ENCODE results near the gene NCOA3.
"Not testable (repeated sequence)": the region's sequence is repeated elsewhere in the genome, so short reads cannot be mapped to it uniquely, and the experiment has no call there.

The NCOA3 gene

DNA sequence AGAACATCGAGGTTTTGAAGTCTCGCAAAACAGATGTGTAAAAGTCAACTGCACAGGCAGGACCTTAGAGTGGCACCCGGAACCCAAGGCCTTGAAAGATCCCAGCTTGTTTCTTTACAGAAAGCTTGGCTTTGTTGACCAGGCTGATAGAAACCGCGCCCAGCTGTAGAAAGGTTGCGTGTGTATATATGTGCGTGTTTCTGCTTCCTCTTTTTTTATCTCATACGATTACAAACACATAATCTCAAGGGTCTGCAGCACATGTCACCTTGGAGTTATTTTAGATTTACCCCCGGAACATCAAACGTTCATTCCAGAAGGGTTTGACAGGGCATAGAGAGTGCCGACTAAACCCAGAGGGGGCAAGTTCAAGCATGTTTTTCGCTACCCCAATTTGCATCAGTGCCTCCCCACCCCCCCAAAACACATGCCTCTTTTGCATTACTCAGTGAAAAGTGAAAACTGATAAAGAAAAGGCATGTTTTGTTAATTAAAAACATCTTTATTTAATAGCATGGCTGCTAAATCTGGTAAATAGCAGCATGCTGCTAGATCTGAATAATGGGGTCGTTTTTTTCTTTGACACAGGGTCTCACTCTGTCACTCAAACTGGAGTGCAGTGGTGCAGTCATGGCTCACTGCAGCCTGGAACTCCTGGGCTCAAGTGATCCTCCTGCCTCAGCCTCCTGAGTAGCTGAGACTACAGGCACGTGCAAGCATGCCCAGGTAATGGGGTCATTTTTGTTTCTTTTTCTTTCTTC is 33.2 kb upstream of the NCOA3 start:
- DNase-seq = no peak

DNA sequence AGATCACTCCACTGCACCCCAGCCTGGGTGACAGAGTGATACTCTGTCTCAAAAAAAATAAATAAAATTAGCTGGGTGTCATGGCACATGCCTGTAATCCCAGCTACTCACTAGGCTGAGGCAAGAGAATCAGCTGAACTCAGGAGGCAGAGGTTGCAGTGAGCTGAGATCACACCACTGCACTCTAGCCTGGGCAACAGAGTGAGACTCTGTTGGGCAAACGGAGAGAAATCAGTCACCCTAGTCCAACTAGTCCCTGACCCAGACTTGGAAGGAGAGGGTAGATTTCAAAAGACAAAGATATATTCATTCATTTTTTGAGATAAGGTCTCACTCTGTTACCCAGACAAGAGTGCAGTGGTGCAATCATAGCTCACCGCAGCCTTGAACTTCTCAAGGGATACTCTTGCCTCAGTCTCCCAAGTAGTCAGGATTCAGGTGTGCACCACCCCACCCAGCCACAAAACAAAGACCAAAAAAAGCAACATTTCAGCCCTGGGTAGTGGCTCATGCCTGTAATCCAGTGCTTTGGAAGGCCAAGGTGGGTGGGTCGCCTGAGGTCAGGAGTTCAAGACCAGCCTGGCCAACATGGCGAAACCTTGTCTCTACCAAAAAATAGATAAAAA is 26.2 kb upstream of the NCOA3 start:
- no peak for DNase-seq

- DNase-seq = no peak
These were observed 25.2 kb upstream of the NCOA3 start for GRCh38 chr20:47476452-47476851.

GRCh38 chr20:47479093-47479492 is 22.6 kb upstream of the NCOA3 start:
- DNase-seq = no peak

DNA sequence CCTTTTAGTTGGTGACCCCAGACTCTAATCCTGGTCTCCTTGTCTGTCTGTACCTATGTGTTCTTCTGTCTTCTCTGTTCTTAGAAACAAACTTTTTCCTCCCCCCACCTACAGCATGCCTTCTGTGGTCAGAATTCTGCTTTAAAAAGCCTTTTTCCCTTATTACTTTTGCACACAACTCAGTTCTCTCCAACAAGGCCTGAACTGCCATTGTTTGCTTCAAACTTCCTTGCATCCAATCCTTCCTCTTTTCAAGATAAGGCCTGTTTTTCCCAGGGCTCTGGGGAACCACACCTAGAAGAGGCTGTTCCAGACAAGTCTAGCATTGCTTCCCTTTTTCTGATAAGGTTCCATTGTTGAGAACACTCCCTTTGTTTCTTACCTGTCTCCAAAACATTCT is 22.2 kb upstream of the NCOA3 start:
- DNase-seq = no peak

DNA sequence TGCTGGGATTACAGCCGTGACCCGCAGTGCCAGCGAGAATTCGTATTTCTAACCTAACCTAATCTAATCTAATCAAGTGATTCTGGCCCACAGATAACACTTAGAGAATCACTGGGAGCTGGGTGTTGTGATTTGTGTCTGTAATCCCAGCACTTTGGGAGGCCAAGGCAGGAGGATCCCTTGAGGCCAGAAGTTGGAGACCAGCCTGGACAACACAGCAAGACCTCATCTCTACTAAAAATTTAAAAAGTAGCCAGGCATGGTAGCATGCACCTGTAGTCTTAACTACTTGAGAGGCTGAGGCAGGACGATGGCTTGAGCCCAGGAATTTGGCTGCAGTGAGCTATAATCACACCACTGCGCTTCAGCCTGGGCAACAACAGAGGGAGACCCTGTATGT is 21.4 kb upstream of the NCOA3 start:
- no peak for DNase-seq

DNA sequence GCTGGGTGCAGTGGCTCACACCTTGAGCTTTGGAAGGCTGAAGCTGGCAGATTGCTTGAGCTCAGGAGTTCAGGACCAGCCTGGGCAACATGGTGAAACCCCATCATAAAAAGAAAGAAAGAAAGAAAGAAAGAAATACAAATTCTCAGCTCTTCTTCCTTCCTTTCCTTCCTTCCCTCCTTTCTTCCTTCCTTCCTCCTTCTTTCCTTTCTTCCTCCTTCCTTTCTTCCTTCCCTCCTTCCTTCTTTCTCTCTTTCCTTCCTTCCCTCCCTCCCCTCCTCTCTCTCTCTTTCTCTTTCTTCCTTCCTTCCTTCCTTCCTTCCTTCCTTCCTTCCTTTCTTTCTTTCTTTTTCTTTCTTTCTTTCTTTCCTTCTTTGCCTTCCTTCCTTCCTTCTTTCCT is 21.0 kb upstream of the NCOA3 start:
- no peak for DNase-seq

- DNase-seq = no peak
These were observed 20.1 kb upstream of the NCOA3 start for GRCh38 chr20:47481330-47482216.

DNA sequence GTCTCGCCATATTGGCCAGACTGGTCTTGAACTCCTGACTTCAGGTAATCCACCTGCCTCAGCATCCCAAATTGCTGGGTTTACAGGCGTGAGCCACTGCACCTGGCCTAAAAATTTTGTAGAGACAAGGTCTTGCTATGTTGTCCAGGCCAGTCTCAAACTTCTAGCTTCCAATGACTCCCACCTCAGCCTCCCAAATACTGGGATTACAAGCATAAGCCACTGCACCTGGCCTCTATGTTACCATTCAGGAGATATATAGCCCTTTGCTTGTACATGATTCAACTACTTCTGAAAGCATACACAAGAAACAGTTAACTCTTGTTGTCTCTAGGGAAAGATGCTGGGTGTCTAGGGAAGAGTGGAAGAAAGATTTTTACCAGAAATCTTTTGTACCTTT is 19.0 kb upstream of the NCOA3 start:
- DNase-seq = no peak

DNA sequence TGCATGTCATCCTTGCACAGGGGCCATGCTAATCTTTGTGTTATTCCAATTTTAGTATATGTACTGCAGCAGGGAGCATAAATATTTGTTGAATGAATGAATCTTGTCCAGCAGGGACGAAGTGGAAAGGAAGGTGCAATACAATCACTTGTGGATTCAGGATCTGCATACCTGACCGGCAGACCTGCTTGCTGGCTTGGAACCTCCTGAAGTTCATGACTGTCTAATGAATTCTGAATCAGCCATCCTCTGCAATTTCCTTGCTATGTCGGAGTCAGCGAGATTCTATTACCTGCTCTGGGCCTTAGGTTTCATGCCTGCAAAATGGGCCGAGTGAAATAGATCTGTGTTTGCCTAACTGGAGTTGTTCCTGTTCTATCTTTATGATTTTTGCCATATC is 17.4 kb upstream of the NCOA3 start:
- no peak for DNase-seq

DNA sequence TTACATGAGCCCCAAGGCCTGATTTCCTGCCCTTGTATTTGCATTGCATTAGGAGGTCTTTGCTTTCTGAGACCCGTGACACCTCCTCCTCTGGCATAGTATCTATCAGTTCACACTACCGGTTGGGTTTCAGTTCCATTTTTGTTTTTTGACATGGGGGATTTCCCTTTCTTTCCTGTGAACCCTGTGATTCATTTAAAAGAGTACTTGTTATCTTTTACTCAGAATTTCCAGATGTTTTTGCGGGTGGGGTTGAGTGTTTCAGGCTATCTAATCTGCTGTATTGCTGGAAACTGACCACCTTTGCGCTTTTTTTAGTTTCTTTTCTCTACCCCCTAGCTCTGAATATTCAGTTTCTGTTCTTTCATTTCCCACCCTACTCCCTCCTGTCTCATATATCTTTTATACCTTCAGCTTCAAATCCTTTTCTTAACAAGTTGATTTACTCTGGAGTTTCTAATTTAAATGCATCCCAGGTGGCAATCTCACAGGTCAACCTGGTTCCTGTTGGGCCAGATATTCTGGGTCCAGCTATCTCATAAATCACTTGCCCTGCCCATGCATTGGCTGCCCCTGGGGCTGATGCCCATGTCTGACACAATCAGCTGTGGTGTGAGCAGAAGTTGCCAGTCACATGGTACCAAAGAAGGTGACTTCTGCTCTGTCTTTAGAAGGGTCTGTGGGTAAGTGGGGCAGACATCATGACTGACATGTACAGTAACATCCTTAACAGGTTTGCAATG is 14.3 kb upstream of the NCOA3 start:
- no peak for DNase-seq

GRCh38 chr20:47489448-47489872 is 12.2 kb upstream of the NCOA3 start:
- DNase-seq = no peak

- no peak for DNase-seq
These were observed 10.9 kb upstream of the NCOA3 start for GRCh38 chr20:47490795-47491194.

- peak; percentile 11 for DNase-seq
These were observed 9.4 kb upstream of the NCOA3 start for GRCh38 chr20:47492284-47492683.

- DNase-seq = peak; percentile 77
These were observed 8.3 kb upstream of the NCOA3 start for GRCh38 chr20:47493175-47493962.

GRCh38 chr20:47493963-47494293 is 7.8 kb upstream of the NCOA3 start:
- no peak for DNase-seq

DNA sequence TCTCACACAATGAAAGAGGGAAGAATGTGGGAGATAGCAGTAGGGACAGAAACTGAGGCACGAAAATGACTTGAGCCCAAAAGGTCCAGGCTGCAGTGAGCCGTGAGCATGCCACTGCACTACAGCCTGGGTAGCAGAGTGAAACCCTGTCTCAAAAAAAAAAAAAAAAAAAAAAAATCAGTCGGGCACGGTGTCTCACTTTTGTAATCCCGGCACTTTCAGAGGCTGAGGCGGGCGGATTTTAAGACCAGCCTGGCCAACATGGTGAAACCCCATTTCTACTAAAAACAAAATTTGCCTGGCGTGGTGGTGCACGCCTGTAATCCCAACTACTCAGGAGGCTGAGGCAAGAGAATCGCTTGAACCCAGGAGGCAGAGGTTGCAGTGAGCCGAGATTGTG is 7.1 kb upstream of the NCOA3 start:
- not testable (repeated sequence) for DNase-seq

GRCh38 chr20:47496118-47496517 is 5.6 kb upstream of the NCOA3 start:
- no peak for DNase-seq

DNA sequence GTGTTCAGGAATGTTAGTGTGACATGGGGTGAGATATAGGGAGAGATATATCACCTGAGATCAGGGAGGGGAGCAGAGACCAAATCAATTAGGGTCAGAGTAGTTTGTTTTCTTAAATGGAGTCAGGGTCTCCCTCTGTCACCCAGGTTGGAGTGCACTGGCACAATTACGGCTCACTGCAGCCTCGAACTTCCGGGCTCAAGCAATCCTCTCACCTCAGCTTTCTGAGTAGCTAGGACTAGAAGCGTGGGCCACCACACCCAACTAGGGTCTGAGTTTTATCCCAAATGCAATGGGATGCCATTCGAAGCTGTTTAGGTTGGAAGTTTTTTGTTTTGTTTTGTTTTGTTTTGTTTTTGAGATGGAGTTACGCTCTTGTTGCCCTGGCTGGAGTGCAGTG is 3.1 kb upstream of the NCOA3 start:
- DNase-seq = no peak

DNA sequence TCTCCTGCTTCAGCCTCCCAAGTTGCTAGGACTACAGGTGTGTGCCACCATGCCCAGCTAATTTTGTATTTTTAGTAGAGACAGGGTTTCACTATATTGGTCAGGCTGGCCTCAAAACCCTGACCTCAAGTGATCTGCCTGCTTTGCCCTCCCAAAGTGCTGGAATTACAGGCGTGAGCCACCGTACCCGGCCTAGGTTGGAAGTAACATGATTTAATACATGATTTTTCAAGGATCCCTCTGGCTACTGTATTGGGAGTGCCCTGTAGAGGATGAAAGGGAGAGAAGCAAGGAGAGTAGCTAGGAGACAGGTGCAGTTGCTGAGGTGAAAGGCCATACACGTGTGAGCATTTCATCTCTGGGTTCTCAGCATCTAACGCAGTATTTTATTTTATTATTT is 2.6 kb upstream of the NCOA3 start:
- DNase-seq = no peak

- not testable (repeated sequence) for DNase-seq
These were observed 1.6 kb upstream of the NCOA3 start for GRCh38 chr20:47500082-47500481.

DNA sequence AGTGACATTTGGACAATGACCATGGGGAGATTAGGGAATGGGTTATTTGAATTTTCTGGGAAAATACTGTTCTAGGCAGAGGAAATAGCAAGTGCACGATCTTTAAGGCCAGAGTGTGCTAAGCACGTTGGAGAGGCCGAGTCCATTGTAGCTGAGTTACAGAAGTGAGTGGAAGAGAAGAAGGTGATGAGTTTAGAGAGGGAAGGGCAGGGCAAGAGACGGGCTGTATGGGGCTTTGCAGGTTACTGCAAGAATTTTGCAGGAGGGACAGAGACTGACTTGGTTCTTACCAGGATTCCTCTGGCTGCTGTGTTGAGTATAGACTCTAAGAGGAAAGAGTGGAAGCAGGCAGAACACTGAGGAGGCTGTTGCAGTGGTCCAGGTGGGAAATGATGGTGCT is 1.1 kb upstream of the NCOA3 start:
- no peak for DNase-seq
